GM18511 (cell line): ENCODE measurements around the gene COL7A1.
A peak's percentile ranks its signal among the peaks of the same experiment; 100 is the strongest.
"Not testable (repeated sequence)": the region's sequence is repeated elsewhere in the genome, so short reads cannot be mapped to it uniquely, and the experiment has no call there.

Source experiments
- ATAC-seq: cut with Tn5 transposase; IDR thresholded peaks from one replicate; pipeline ENCODE4 v1.9.1; 2021; ENCODE audit warnings: mild to moderate bottlenecking, moderate library complexity; ENCODE audit not compliant: unreplicated experiment

Gene COL7A1

DNA sequence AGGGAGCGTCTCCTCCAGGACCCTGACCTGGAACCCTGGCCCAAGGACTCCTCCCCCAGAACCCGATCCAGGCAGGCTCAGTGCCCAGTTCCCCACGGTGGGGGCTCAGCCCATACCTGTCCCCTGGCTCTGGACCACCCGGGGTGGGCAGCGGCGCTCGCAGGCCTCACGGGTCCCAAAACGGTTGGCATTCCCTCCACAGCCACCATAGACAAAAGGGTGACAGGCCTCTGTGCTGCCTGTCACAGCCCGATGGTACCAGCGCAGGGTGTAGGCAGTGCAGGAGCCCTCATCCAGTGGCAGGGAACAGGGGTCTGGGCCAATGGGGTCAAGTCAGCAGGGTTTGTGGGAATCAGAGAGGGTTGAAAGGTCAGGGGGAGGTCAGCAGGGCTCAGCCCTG is 30.5 kb downstream of the COL7A1 start:
- ATAC-seq: no peak

DNA sequence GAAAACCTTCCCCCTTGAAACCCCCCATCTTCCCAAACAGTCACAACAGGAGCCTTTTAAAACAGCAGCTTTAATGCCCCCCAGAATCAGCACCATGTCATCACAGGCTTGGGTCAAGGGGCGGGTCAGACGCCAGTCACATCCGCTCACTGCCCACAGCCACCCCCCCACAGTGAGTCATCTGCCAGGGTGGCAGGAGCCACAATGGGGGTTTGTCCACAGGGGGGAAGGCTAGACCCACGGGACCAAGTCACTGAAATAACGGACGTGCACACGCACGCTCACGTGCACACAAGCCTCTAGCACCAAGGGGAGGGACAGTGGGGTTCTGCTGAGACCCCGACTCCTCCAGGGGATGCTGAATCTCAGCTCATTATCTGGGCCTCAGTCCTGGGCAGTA is 31.1 kb downstream of the COL7A1 start:
- ATAC-seq: no peak

DNA sequence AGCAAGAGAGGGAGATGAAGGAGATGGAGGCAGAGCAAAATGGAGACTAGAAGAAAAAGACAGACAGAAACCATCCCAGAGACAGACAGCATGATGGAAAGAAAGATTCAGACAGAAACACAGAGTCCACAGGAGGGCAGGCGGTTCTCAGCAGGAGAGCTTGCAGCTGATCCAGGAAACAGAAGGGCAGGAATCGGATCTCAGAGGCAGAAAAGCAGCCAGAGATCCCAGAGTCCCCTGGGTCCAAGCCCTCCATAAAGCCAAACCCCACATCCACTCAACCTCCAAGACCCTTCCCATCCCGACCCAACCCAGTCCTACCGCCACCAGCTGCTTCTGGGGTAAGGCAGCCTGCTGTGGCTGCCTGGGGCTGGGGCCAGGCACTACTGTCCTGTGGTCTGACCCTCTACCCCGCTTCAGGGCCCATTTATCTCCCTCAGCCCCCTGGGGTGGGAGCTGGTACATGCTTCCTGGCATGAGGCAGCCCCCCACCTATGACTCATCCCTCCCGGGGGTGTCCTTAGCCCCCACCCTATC is 31.7 kb downstream of the COL7A1 start, which contains the start of gene UCN2:
Gene UCN2 (minus strand): TSS at position 400 of the 537 bp plus-strand sequence. CDS start 657 bp downstream, outside the sequence.
- no peak for ATAC-seq

DNA sequence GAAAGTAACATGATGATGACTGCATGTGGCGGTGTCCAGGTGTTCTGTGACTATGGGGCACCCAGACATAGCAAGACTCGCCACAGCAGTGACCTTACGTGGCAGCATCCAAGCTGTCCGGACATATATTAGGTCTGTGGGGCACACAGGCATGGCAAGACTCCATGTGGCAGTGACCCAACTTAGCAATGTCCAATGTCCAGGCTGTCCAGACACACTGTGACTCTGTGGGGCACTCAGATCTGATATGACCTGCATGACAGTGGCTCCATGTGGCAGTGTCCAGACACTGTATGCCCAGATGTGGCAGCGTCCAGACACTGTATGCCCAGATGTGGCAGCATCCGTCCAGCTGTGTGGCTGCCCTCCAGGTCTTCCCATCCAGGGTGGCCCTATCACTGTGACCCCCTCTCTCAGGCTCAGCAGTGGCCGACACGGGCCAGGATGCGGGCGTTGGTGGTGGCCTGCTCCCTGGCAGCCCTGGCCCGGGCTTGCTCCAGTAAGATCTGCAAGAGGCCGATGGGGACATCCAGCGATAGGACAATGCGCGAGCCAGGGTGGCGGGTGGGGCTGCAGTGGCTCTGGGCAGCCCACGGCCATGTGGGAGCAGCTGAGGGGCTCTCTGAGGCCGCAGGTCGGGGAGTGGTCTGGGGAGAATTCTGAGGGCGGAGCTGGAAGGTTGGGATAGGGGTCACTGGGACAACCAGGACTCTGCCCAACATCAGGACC is 32.6 kb downstream of the COL7A1 start:
- no peak for ATAC-seq

DNA sequence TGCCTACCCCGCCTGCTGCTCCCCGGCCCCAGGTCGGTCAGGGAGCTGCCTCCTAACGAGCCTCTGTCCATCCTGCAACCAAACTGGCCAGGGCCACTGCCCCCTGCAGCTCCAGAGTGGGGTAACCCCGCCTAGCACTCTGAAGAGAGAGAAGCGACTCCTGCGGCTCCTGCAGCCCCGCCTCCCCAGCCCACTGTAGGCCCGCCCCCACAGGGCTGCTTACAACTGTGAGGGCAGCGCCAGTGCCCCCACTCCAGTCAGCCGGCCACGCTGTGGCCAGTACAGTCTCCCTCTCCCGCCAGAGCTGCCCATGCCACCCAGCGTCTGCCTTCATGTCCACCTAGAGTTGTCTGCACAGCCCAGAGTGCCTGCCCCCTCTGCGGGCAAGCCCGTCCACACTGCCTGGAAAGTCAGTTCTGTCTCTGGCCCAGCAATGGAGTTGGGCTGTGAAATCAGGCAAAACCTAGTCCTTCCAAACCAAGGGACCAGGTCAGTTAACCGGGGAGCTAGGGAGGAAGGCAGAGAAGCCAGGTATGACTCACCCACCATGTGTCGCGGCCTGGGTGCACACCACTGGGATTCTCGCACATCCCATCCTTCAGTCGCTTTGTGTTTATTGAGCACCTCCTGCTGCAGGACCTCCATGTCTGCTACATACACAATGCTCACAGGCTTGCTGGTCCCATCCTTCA is 33.9 kb downstream of the COL7A1 start:
- ATAC-seq: no peak

DNA sequence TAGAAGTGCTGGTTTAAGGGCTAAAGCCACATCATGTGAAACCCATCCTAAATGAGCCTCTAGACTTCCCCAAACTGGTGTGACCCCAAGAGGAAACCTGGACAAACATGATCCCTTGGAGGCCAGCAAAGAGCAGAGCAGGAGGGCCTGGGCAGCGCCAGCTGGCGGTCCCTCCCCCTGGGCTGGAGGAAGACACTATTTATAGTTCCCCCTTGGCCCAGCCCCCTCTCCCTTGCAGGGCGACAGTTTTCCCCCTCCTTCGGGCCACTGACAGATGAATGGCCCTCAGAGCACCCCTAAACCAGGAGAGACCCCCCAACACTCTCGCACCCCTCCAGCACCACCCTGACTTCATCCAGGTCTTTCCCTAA is 34.5 kb downstream of the COL7A1 start:
- no peak for ATAC-seq

- ATAC-seq: no peak
Measured at GRCh38 chr3:48558493-48559134, 36.5 kb downstream of the COL7A1 start.

- peak; percentile 89 for ATAC-seq
Measured at GRCh38 chr3:48556796-48557626, 38.1 kb downstream of the COL7A1 start, which contains the start of gene PFKFB4. PFKFB4 (minus strand) TSS chr3:48556803; CDS start chr3:48556777, 26 bp downstream.

DNA sequence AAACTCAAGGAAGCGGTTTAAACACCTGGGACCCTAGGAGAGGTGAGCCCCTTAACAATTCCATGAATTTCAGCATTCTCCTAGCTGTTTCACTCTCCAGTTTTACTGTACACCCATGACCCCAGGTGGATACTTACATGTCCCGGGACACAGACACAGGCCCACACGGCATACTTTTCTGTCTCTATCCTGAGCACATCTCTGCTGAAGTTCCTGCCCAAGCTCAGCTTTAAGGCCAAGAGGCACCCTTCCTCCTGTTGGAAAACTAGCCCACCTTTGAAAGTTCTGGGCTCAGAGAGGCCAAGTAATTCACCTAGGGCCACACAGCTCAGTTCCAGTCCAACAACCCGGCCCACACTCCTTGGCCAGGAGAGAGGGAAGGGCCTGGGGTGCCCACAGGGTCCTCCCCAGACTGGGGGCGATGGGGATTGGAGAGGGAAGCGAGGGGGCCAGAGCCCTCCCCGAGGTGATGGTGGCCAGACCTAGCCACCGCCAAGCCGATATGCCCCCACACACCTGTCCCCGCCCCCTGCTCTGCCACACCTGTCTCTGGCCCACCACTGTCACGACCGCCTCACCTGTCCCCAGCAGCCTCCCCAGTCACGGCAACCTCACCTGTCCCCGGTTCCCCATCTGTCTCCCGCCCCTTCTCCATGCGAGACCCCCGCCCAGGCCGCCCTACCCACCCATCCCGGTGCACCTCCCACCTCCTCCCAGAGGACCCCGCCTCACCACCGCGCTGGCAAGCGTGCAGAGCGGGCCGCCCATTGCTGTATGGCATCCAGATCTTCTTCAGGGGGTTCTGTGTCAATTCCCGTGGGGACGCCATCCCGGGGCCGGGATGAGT is 39.0 kb downstream of the COL7A1 start:
- no peak for ATAC-seq

GRCh38 chr3:48555231-48555948 is 39.7 kb downstream of the COL7A1 start:
- ATAC-seq: no peak

DNA sequence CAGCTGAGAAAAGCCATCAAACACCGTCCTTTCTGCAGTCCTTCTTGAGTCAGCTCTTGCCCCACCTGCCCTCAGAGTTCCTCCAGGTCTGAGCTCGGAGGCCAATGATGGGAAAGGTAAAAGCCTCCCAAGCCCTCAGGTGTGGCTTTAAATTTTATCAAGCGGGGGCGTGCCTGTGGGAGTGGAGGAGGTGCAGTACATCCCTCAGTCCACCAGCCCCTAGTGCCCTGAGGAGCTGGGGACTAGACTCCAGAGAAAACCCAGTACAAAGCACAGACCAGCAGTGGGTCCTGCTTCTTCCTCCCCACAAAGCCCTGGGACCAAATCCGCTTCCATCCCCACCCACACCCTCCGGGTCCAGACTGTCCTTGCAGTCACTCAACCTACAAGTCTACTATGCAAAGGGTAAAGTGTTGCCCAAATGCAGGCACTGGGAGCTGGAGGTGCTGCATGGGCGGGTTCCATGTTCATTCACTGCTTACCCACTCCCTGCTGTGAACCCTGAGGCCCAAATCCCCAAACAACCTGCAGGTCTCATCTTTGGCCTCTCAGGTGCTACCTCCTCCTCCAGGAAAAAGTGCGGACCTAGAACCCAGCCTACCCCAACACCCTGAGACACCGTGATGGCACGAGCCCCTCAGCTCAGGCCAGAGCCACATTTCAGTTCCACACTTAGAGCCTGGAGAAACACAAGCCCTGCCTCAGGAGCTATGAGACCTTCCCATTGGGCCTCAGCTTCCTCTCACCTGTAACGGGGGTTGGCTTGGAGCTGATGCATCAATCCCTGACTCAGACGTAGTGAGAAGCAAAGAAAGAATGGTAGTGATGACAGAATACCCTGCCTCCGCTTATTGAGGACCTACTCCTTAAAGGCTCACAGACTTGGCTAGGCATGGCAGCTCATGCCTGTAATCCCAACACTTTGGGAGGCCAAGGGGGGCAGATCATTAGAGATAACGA is 41.0 kb downstream of the COL7A1 start:
- no peak for ATAC-seq

- ATAC-seq: no peak
Measured at GRCh38 chr3:48553361-48553760, 41.8 kb downstream of the COL7A1 start.

DNA sequence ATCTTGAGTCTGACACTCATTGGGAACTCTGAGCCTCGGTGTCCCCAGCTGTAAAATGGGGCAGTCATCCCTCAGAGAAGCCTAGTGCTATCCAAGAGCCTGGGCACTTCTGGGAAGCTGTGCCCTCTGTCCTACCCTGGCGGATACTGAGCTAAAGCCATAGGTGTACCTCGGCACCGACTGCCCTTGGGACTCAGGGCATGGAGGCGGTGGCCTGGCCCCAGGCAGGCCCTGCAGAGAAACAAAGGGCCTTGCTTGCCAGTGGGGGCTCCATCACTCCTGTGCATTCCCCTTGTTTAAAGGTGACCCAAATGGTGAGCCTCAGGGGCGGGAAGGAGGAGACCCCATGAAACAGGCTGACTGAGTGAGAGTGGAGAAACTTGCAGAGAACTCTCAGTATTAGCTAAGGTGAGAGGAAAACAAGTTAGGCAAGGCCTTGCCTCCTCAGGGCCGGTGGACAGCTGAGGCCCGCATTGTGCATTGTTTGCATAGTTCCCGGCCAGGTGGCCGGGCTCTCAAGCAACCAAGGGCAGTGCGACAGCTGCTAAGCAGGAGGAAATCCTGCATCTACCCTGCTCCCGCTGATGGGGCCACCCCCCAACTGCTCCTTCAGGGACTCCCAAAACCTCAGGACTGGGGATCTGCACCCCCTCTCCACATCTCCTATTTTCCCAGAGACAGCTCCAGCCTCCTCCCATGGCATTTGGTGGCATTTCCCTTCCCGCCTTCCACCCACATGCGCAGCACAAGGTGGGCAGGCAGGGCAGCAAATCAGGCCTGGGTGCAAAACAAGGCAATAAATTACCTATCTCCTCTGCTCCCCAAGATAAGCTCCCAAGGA is 42.8 kb downstream of the COL7A1 start:
- ATAC-seq: no peak

- ATAC-seq: not testable (repeated sequence)
Measured at GRCh38 chr3:48551651-48552050, 43.5 kb downstream of the COL7A1 start.

GRCh38 chr3:48548729-48549705 is 46.1 kb downstream of the COL7A1 start:
- ATAC-seq: no peak

DNA sequence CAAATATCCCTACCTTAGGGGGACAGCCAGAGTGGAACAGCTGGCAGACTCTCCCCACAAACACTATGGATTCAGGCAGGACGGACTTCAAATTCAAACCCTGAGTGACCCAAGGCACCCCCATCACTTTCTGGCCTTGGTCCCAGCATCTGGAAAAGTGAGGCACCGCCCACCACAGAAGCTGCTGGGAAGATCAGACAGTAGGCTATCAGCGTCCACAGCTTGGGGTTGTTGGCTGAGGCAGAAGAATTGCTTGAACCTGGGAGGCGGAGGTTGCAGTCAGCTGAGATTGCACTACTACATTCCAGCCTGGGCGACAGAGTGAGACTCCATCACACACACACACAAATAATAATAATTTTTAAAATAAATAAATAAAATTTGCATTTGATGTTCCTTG is 47.0 kb downstream of the COL7A1 start:
- no peak for ATAC-seq
